Measurements from ENCODE around the gene PLA2G5.
A peak's percentile ranks its signal among the peaks of the same experiment; 100 is the strongest.
"Not testable (repeated sequence)": the region's sequence is repeated elsewhere in the genome, so short reads cannot be mapped to it uniquely, and the experiment has no call there.

The PLA2G5 gene

DNA sequence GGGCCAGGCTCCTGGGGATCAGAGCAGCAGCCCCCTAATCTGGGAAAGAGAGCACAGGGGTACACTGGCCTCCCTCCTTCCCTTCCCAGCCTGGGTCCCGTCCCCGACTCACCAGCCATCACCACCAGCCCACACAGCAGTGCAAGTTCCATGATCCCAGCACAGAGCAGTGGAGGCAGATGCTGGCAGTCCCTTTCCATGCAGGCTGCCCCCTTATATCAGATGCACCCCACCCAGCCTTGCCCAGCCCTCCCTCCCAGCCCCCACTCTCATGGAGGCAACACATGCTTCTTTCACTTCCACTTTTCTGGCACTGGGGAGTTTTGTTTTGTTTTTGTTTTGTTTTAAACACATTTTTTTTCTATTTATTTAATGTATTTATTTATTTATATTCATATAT is 49.4 kb downstream of the PLA2G5 start, which contains the start of gene PLA2G2D:
TSS of gene PLA2G2D (minus strand) at position 190 of the 400 bp plus-strand sequence. CDS start at position 152, 38 bp downstream.
- DNase-seq (ENCODE audit: low spot score), result no peak

- no peak for DNase-seq (ENCODE audit: low spot score)
These were observed 50.8 kb downstream of the PLA2G5 start for GRCh38 chr1:20120796-20121195.

DNA sequence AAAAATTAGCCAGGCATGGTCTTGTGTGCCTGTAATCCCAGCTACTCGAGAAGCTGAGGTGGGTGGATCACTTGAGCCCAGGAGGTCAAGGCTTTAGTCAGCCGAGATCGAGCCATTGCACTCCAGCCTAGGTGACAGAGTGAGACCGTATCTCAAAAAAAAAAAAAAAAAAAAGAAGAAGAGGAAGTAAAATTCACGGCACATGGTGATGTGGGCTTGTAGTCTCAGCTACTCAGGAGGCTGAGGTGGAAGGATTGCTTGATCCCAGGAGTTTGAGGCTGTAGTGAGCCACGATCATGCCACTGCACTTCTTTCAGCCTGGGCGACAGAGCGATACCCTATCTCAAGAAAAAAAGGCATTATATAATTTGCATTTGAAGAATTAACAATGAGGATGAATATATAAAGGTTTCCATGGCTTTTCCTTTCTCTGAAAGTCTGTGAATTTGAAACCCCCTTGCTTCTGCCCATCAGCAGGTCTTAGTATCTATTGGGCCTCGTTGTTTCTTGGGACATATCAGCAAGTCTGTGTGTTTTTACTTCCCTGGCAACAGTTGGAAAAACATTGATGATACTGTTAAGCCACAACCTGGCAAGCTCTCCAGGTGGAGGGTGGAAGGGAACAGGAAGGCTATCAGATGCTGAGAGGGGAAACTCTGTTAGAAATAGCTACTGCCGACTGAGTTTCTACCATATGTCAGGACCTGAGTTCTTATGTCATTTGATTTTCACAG is 53.9 kb downstream of the PLA2G5 start:
- no peak for DNase-seq (ENCODE audit: low spot score)

- peak; percentile 93 for DNase-seq (ENCODE audit: low spot score)
These were observed 54.6 kb downstream of the PLA2G5 start for GRCh38 chr1:20124456-20125057.

DNA sequence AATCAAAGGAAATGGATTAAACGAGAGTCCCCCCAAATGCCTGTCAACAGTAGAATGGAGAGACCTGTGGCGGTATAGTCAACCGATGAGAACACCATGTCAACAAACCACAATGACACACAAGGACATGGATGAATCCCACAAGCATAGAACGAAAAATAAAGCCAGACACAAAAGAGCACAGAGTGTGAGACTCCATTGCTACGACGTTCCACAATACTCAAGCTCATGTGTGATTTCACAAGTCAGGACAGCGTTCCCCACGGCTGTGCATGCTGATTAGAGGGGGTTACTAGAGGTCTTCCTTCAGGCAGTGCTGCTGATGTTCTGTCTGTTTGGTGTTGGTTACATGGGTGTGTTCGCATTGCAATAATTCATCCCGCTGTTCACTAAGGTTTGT is 55.1 kb downstream of the PLA2G5 start:
- no peak for DNase-seq (ENCODE audit: low spot score)

DNA sequence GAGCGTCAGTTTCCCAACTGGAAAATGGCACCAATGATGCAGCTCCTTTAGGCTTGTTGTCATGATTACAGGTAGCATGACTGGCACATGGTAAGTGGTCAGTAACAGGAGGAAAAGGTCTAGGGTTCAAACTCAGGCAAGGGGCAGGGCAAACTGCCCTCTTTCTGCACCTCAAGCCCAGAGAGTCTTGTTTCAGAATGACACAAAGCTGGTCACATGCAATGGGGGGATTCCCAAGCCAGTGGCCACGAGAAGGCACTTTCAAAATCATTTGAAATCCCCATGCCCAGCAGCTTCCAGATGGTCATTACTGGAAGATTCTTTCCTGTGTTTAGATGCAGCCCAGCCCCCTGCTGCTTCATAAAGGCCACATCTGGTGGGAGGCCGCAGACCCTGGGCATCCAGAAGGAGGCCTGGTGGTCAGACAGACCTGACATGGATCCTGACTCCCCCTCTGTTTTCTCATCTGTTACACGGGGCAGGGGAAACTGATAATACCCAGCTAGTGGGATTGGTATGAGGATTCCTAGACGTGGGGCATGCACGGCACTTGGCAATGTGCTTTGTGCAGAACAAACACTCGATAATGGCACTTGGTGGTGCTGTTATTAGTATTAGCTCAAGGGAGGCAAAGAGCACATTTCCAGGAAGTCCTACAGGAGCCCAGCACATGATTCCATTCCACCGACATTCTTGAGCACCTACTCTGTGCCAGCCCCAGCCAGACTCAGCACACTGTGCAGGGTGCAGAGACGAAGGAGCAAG is 56.2 kb downstream of the PLA2G5 start:
- DNase-seq (ENCODE audit: low spot score), result no peak

DNA sequence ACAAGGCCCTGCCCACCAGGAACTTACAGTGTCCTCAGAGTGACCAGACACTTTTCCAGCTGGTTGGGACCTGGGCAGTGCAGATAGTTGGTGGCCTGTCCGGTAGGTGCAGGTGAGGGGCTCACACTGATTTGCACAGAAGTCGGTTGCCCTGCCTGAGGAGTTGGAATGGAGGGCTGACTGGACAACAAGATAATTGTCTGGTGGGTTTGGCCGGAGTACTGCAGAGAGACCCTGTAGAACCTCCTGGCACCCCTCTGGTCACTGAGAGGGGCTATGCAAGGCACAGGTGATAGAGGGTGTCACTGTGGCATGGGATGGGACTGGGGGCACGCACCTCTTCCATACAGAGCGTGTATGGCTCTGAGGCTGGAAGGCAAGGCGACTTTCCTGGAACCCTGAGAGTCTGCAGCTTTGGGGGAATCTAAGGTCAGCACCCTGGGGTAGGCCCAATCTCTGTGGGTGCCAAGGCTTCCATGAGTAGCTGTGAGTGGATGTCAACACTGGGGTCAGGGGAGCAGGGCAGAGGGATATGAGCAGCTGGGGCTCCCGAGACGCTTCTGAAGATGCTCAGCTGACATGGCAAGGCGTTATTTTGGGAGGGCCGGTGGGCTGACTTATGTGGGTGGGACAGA is 56.9 kb downstream of the PLA2G5 start:
- no peak for DNase-seq (ENCODE audit: low spot score)

DNA sequence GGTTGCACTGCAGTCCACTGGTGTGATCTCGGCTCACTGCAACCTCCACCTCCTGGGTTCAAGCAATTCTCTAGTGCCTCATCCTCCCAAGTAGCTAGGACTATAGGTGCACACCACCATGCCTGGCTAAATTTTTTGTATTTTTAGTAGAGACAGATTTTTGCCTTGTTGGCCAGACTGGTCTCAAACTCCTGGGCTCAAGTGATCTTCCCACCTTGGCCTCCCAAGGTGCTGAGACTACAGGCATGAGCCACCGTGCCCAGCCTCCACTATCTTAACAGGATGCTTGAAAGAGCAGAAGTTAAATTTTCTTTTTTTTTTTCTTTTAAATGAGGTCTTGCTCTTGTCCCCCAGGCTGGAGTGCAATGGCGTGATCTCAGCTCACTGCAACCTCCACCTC is 60.5 kb downstream of the PLA2G5 start:
- DNase-seq (ENCODE audit: low spot score), result not testable (repeated sequence)

DNA sequence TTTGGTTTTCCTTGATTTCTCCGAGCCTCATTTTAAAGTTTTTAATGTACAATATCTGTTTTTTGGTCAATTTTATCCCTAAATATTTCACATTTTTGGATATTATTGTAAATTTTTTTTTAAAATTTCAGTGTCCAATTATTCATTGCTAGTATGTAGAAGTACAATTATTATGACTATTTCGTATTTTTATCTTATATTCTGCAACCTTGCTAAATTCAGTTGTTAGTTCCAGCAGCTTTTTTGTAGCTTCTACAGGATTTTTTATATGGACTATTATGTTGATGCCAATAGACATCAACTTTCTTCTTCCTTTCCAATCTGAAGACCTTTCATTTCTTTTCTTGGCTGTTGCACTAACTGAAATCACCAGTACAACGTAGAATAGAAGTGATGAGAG is 65.0 kb downstream of the PLA2G5 start:
- DNase-seq (ENCODE audit: low spot score), result no peak

DNA sequence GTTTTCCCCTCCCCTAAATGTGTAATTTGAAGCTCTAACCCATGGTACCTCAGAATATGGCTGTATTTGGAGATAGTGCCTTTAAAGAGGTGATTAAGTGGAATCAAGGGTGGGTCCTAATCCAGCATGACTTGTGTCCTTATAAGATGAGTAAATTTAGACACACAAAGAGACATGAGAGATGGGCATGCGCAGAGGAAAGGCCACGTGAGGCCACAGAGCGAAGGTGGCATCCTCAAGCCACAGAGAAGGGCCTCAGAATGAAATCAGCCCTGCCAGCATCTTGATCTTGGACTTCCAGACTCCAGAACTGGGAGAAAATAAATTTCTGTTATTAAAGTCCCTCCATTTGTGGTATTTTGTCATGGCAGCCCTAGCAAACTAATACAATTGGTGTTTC is 66.3 kb downstream of the PLA2G5 start:
- no peak for DNase-seq (ENCODE audit: low spot score)

DNA sequence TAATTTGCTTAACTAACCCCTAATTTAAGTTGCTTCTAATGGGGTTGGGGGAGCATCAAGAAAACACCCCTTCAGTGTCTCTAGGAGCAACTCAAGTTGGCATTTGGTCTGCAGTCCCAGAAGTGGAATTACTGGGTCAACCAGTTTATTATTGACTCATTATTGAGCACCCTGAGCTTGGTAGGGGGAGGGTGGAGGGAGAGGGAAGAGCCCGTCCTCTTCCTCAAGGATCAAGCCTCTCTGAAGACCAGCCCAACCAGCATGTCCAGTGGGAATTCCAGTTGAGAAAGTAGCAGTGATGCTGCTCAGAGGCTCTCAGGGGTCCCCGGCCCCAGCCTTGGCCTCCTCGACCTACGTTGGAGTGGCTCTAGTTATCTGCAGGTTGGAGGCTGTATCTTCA is 67.1 kb downstream of the PLA2G5 start:
- DNase-seq (ENCODE audit: low spot score), result no peak

- no peak for DNase-seq (ENCODE audit: low spot score)
These were observed 67.6 kb downstream of the PLA2G5 start for GRCh38 chr1:20137604-20138003.

GRCh38 chr1:20138346-20138745 is 68.4 kb downstream of the PLA2G5 start:
- DNase-seq (ENCODE audit: low spot score), result no peak

DNA sequence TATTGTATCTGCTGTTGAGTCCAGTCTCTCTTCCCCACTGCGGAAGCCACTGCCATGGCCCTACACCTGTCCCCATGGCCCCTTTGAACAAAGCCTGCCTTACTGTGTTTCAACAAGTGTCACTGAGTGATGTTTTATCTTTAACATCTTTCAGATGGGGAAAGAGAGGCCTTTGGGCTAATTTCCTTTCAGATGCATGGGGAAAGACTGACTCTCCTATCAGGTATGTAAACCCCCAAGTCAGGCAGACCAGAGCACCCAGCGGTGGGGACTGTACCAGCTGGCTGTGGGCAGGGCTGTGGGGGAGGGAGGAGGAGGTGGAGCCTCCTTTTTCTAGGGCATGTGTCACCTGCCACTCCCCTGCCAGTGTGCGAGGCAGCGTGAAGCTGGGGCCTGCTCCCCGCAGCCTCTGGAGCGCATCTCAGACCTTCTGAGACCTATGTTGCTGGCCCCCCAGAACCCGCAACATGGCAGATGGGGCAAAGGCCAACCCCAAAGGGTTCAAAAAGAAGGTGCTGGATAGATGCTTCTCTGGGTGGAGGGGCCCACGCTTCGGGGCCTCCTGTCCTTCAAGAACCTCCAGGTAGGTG is 69.1 kb downstream of the PLA2G5 start, which contains the start of gene PLA2G2F:
TSS of gene PLA2G2F (plus strand) at position 363 of the 590 bp plus-strand sequence. CDS start at position 468, 105 bp downstream.
- no peak for DNase-seq (ENCODE audit: low spot score)

DNA sequence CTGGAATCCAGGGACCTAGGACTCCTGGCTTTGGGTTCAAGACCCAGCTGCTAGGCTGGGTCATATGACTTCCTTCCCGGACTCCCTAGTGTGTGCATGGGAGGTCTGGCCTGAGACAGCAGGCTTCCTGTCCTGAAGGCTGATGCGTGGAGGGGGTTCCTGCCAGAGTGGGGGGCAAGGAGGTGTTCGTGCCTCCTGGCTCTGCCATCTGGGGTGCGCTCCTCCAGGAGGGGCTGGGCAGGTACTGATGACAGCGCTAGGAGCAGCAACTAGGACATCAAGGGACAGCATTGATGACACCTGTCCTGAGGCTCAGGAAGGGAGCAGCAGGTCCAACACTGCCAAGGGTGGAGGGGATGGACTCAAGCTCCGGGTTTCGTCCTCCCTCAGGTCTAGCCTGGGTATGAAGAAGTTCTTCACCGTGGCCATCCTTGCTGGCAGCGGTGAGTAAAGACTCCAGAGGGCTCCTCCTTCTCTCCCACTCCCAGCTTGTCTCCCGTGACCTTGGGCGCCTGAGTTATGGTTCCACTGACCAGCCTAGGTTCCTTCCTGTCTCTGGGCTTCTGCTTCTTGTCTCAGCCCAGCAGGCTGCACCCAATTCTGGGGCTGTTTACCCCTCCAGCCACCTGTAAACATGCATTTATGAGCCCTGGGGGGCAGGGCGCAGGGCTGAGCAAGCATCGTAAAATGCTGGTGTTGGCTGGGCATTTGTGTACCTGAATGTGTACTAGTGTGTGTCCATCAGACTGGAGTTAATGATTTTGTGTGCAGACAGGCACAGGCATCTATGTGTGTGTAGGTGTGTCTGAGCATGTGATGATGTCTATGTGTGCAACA is 70.0 kb downstream of the PLA2G5 start:
- DNase-seq (ENCODE audit: low spot score), result no peak

GRCh38 chr1:20141001-20141400 is 71.0 kb downstream of the PLA2G5 start:
- DNase-seq (ENCODE audit: low spot score), result no peak

GRCh38 chr1:20141466-20141865 is 71.5 kb downstream of the PLA2G5 start:
- no peak for DNase-seq (ENCODE audit: low spot score)
